HCT116 (cell line): ENCODE results near the gene SPRED2. TPM values are rescaled to one million over a fixed set of nuclear protein-coding genes. Genes with fewer than 3 reads are reported as not detected.

Experiments
- ATAC-seq: fragments of 200-7000 bp; cut with Tn5 transposase; 2 replicates; pipeline ENCODE4 v1.9.1; 2020; ENCODE audit warnings: mild to moderate bottlenecking, moderate library complexity
- BruUV-seq: library from RNA; stranded (reverse); fragments of 400-500 nt; replicated peaks from 2 replicates; lab custom pipeline; 2021; lab: Mats Ljungman, UMichigan
- CTCF ChIA-PET: fragments of 300-600 bp; sonication (Branson Sonifier 250); formaldehyde crosslinking; loops from one replicate; lab custom pipeline; 2021; ENCODE audit warnings: antibody characterized with exemption; lab: Charles Lee
- POLR2A ChIA-PET: fragments of 300-600, 350-600 bp; sonication (Branson Sonifier 250); formaldehyde crosslinking; loops from one replicate; lab custom pipeline; 2021; ENCODE audit warnings: antibody characterized with exemption; lab: Charles Lee
- RAD21 ChIA-PET, 2 experiments: fragments of 300-600 bp; sonication (Branson Sonifier 250); formaldehyde crosslinking; loops; one replicate each; lab custom pipeline; 2023; ENCODE audit warnings: low total read pairs in 2 of 2; ENCODE audit not compliant: uncharacterized antibody in 2 of 2, unreplicated experiment in 2 of 2, low non-redundant PET in 1 of 2; lab: Charles Lee
- DNase-seq: peaks from one replicate; pipeline ENCODE4 v3.0.0-alpha.2; 2010; ENCODE audit warnings: low read depth, low spot score
- H2AFZ ChIP-seq: fragments of 200-600 bp; shearing (Covaris generic), sonication (generic); 2 replicates; pipeline ENCODE4 v1.6.1; 2017; ENCODE audit warnings: low read depth, mixed run types, mixed read lengths, antibody characterized with exemption, low read length; ENCODE audit not compliant: poor library complexity, severe bottlenecking
- H3K27ac ChIP-seq: 2 replicates; pipeline ENCODE4 v1.5.1; 2012; ENCODE audit warnings: low read depth, low read length
- H3K27me3 ChIP-seq: fragments of 200-600 bp; sonication (generic); 2 replicates; pipeline ENCODE4 v1.6.1; 2016; ENCODE audit warnings: mixed run types, low read length, mixed read lengths; ENCODE audit not compliant: insufficient read depth
- H3K36me3 ChIP-seq, 2 experiments: fragments of 200-500 bp in 1 of 2; fragments of 200-600 bp in 1 of 2; sonication (Bioruptor generic) in 1 of 2; sonication (generic) in 1 of 2; 2 replicates each; pipeline versions ENCODE4 v1.5.1 to v1.6.1; 2014 to 2016; ENCODE audit warnings: low read length in 2 of 2, inconsistent platforms in 1 of 2, mixed read lengths in 1 of 2, mixed run types in 1 of 2; ENCODE audit not compliant: insufficient read depth in 2 of 2, control insufficient read depth in 1 of 2
- H3K4me1 ChIP-seq, 2 experiments: fragments of 200-600 bp in 1 of 2; sonication (generic) in 1 of 2; 2 replicates each; pipeline versions ENCODE4 v1.5.1 to v1.6.1; 2012 to 2017; ENCODE audit warnings: low read length in 2 of 2, inconsistent platforms in 1 of 2, mild to moderate bottlenecking in 1 of 2, mixed read lengths in 1 of 2, mixed run types in 1 of 2, moderate library complexity in 1 of 2; ENCODE audit not compliant: insufficient read depth in 2 of 2, control insufficient read depth in 1 of 2
- H3K4me2 ChIP-seq: fragments of 200-600 bp; sonication (generic); 2 replicates; pipeline ENCODE4 v1.6.1; 2017; ENCODE audit warnings: mixed run types, low read length, mixed read lengths
- H3K4me3 ChIP-seq, 2 experiments: fragments of 200-600 bp in 1 of 2; sonication (generic) in 1 of 2; replicated peaks in 1 of 2; 2 replicates each; pipeline ENCODE4 v1.5.1; 2011 to 2016; ENCODE audit warnings: low read length in 2 of 2, control low read depth in 1 of 2, low read depth in 1 of 2, mild to moderate bottlenecking in 1 of 2, mixed read lengths in 1 of 2, mixed run types in 1 of 2
- H3K79me2 ChIP-seq: fragments of 200-600 bp; sonication (generic); 2 replicates; pipeline ENCODE4 v1.6.1; 2017; ENCODE audit warnings: mild to moderate bottlenecking, mixed run types, low read length, moderate library complexity, mixed read lengths; ENCODE audit not compliant: insufficient read depth
- H3K9ac ChIP-seq: fragments of 200-600 bp; sonication (generic); 2 replicates; pipeline ENCODE4 v1.6.1; 2016; ENCODE audit warnings: low read length, mixed read lengths
- H3K9me2 ChIP-seq: fragments of 200-600 bp; sonication (generic), shearing (Covaris generic); 2 replicates; pipeline ENCODE4 v1.6.1; 2017; ENCODE audit warnings: mixed run types, mild to moderate bottlenecking, moderate library complexity; ENCODE audit not compliant: insufficient read depth
- H3K9me3 ChIP-seq, 2 experiments: fragments of 200-500 bp in 1 of 2; fragments of 200-600 bp in 1 of 2; sonication (Bioruptor generic) in 1 of 2; sonication (generic) in 1 of 2; 2 replicates each; pipeline ENCODE4 v1.6.1; 2014 to 2017; ENCODE audit warnings: low read length in 2 of 2, mixed read lengths in 2 of 2, inconsistent platforms in 1 of 2, low read depth in 1 of 2, mild to moderate bottlenecking in 1 of 2, mixed run types in 1 of 2, moderate library complexity in 1 of 2; ENCODE audit not compliant: control insufficient read depth in 1 of 2, insufficient read depth in 1 of 2
- H4K20me1 ChIP-seq: fragments of 200-600 bp; sonication (generic), shearing (Covaris generic); 2 replicates; pipeline ENCODE4 v1.6.1; 2017; ENCODE audit warnings: mixed run types, mild to moderate bottlenecking, moderate library complexity; ENCODE audit not compliant: insufficient read depth
- ATF3 ChIP-seq: IDR thresholded peaks from 2 replicates; pipeline ENCODE4 v1.6.1; 2012
- CEBPB ChIP-seq: IDR thresholded peaks from 2 replicates; pipeline ENCODE4 v1.6.1; 2012; ENCODE audit warnings: low read depth
- EZH2 ChIP-seq: fragments of 200-600 bp; sonication (generic); IDR thresholded peaks from 2 replicates; pipeline ENCODE4 v1.6.1; 2017; ENCODE audit warnings: antibody characterized with exemption, mixed run types
- FOSL1 ChIP-seq: IDR thresholded peaks from 2 replicates; pipeline ENCODE4 v1.6.1; 2012; ENCODE audit warnings: low read depth
- JUND ChIP-seq: IDR thresholded peaks from 2 replicates; pipeline ENCODE4 v1.6.1; 2012
- POLR2AphosphoS5 ChIP-seq: IDR thresholded peaks from 2 replicates; pipeline ENCODE4 v1.6.1; 2011; ENCODE audit warnings: mild to moderate bottlenecking, low read depth, low read length, moderate library complexity
- RAD21 ChIP-seq: IDR thresholded peaks from 2 replicates; pipeline ENCODE4 v1.6.1; 2012; ENCODE audit warnings: low read depth, mild to moderate bottlenecking
- REST ChIP-seq: IDR thresholded peaks from 2 replicates; pipeline ENCODE4 v1.6.1; 2012; ENCODE audit warnings: low read depth
- SRF ChIP-seq: IDR thresholded peaks from 2 replicates; pipeline ENCODE4 v1.6.1; 2012; ENCODE audit warnings: low read depth
- ZBTB33 ChIP-seq: IDR thresholded peaks from 2 replicates; pipeline ENCODE4 v1.6.1; 2011; ENCODE audit warnings: mild to moderate bottlenecking, low read length, moderate library complexity; ENCODE audit not compliant: insufficient replicate concordance; ENCODE audit errors: extremely low read depth
- ZFX ChIP-seq: fragments of 450-650 bp; IDR thresholded peaks from 2 replicates; pipeline ENCODE4 v1.6.1; 2017
- intact Hi-C: fragments of 100-400 bp; cut with micrococcal nuclease; formaldehyde crosslinking; loops from 2 replicates; pipeline ENCODE4 v1.10.0; 2022
- total RNA-seq: library from RNA; stranded (reverse); gene quantifications from one replicate; pipeline ENCODE4 v1.2.1, GENCODE V29; 2021; ENCODE audit not compliant: unreplicated experiment
- TF ChIP-seq, protein P1 (sequence below), 3 experiments: fragments of 200-600 bp in 1 of 3; sonication (generic) in 1 of 3; IDR thresholded peaks in 2 of 3; conservative IDR thresholded peaks in 1 of 3; 2 replicates each; pipeline ENCODE4 v1.5.1; 2012 to 2017; ENCODE audit warnings: low read depth in 2 of 3, low read length in 2 of 3, antibody characterized with exemption in 1 of 3, borderline replicate concordance in 1 of 3, control low read depth in 1 of 3, mild to moderate bottlenecking in 1 of 3, mixed read lengths in 1 of 3, mixed run types in 1 of 3, moderate library complexity in 1 of 3; ENCODE audit not compliant: insufficient read depth in 1 of 3

Gene SPRED2
- total RNA-seq, 1 experiment from 2014 or later, result 62.6 TPM

DNA sequence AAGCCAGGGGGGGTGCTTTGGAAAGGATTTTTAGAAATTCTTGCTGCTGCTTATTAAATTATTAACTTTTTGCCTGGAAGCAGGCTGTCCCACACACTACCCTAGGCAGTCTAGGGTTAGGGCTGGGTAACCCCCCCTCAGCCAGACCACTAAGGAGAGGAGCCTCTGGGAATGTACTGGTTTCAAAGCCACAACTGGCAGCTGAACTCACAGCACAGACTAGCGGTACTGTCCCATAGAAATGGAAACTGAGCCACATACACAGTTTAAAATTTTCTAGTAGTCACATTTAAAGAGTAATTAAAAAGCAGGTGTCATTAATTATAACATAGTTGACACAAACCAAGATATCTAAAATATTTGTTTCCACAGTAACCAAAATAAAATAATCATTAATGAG lies 50.1 kb downstream of the SPRED2 start:
- H3K4me1 ChIP-seq, result peaks cover 94 to 100% of the 10 kb centered on the region in 2 experiments
- no peaks in the 10 kb centered on the region for H3K36me3 ChIP-seq
- no peak for DNase-seq
- peak overlapping the region; percentile 81 for H3K4me2 ChIP-seq
- peak overlapping the region in 1 of 2 experiments; percentile 38; a peak in 1 of 4 replicates for H3K4me3 ChIP-seq
- no peaks in the 10 kb centered on the region for H3K9me3 ChIP-seq
- ChIA-PET RAD21 (no interaction called here), CTCF (interaction anchor here (0.8 to 1.6 kb wide), 6 partner anchors 11 to 56 kb away, joined by 3 to 5 read pairs (median 3); no protein-coding TSS in a partner anchor), POLR2A (interaction anchor here (0.6 to 2.3 kb wide), 6 partner anchors 9 to 136 kb away, joined by 3 to 11 read pairs (median 5); no protein-coding TSS in a partner anchor)
- no peaks in the 10 kb centered on the region for H4K20me1 ChIP-seq
- no peak for TF ChIP-seq ZFX
- TF ChIP-seq POLR2AphosphoS5, result no peak
- TF ChIP-seq REST, result no peak
- TF ChIP-seq FOSL1, result no peak
- no peak for TF ChIP-seq JUND
- TF ChIP-seq RAD21, result no peak
- TF ChIP-seq, protein P1, sequence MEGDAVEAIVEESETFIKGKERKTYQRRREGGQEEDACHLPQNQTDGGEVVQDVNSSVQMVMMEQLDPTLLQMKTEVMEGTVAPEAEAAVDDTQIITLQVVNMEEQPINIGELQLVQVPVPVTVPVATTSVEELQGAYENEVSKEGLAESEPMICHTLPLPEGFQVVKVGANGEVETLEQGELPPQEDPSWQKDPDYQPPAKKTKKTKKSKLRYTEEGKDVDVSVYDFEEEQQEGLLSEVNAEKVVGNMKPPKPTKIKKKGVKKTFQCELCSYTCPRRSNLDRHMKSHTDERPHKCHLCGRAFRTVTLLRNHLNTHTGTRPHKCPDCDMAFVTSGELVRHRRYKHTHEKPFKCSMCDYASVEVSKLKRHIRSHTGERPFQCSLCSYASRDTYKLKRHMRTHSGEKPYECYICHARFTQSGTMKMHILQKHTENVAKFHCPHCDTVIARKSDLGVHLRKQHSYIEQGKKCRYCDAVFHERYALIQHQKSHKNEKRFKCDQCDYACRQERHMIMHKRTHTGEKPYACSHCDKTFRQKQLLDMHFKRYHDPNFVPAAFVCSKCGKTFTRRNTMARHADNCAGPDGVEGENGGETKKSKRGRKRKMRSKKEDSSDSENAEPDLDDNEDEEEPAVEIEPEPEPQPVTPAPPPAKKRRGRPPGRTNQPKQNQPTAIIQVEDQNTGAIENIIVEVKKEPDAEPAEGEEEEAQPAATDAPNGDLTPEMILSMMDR (IDR thresholded peaks at IDR 0.05 in 2 of 3, conservative IDR thresholded peaks at IDR 0.05 in 1 of 3; ENCODE audit: borderline replicate concordance in 1 of 3, insufficient read depth in 1 of 3, low read depth in 2 of 3, low read length in 2 of 3), result no peak
- TF ChIP-seq CEBPB, result no peak
- no peak for TF ChIP-seq ZBTB33
- no peak for TF ChIP-seq ATF3
- TF ChIP-seq EZH2, result no peak
- TF ChIP-seq SRF, result no peak
- no TSS peak for BruUV-seq
- H2AFZ ChIP-seq, result no peak overlapping the region
- peaks cover 88% of the 10 kb centered on the region for H3K79me2 ChIP-seq
- peak overlapping the region; percentile 61 for H3K9ac ChIP-seq
- H3K9me2 ChIP-seq, result no peaks in the 10 kb centered on the region
- peak overlapping the region; percentile 84; the same call in 1 of the 2 replicates for H3K27ac ChIP-seq
- no peaks in the 10 kb centered on the region for H3K27me3 ChIP-seq
- intact Hi-C loops, result loop anchor here (2.0 kb wide), 1 partner anchor 170 kb away; no protein-coding TSS in a partner anchor
- ATAC-seq, result no peak
